H9 (cell line): ENCODE measurements around the gene TPP2. TPM values are rescaled to one million over a fixed set of nuclear protein-coding genes. Genes with fewer than 3 reads are reported as not detected.

Experiments used
- DNase-seq: peaks from one replicate; pipeline ENCODE4 v3.0.0-alpha.2; 2017
- H2AFZ ChIP-seq: one replicate; pipeline ENCODE4 v1.6.1; 2013; ENCODE audit warnings: mild to moderate bottlenecking, low read length, control low read depth, moderate library complexity
- H2AK5ac ChIP-seq: 2 replicates; pipeline ENCODE4 v1.6.1; 2013; ENCODE audit warnings: low read length, control low read depth, mixed read lengths; ENCODE audit not compliant: insufficient read length
- H2BK120ac ChIP-seq: one replicate; pipeline ENCODE4 v1.6.1; 2013; ENCODE audit warnings: low read depth, mild to moderate bottlenecking, low read length, control low read depth, inconsistent platforms; ENCODE audit not compliant: poor library complexity, severe bottlenecking
- H2BK12ac ChIP-seq: 2 replicates; pipeline ENCODE4 v1.6.1; 2013; ENCODE audit warnings: low read length, control low read depth, mixed read lengths, low read depth; ENCODE audit not compliant: insufficient read length
- H2BK15ac ChIP-seq: 2 replicates; pipeline ENCODE4 v1.6.1; 2013; ENCODE audit warnings: low read depth, low read length, control low read depth
- H2BK20ac ChIP-seq: one replicate; pipeline ENCODE4 v1.6.1; 2013; ENCODE audit warnings: low read depth, mild to moderate bottlenecking, low read length, control low read depth, inconsistent platforms; ENCODE audit not compliant: poor library complexity, severe bottlenecking
- H2BK5ac ChIP-seq: 2 replicates; pipeline ENCODE4 v1.6.1; 2013; ENCODE audit warnings: low read length, control low read depth, mixed read lengths; ENCODE audit not compliant: insufficient read length
- H3K14ac ChIP-seq: 2 replicates; pipeline ENCODE4 v1.6.1; 2013; ENCODE audit warnings: low read length, control low read depth; ENCODE audit not compliant: insufficient read depth
- H3K18ac ChIP-seq: 2 replicates; pipeline ENCODE4 v1.6.1; 2013; ENCODE audit warnings: low read depth, mild to moderate bottlenecking, mixed read lengths, low read length, control low read depth; ENCODE audit not compliant: insufficient read length
- H3K23ac ChIP-seq: 2 replicates; pipeline ENCODE4 v1.6.1; 2013; ENCODE audit warnings: low read length, control low read depth, mixed read lengths, low read depth; ENCODE audit not compliant: insufficient read length
- H3K23me2 ChIP-seq: 2 replicates; pipeline ENCODE4 v1.6.1; 2013; ENCODE audit warnings: low read depth, mild to moderate bottlenecking, mixed read lengths, low read length, control low read depth; ENCODE audit not compliant: insufficient read length, poor library complexity, severe bottlenecking
- H3K27ac ChIP-seq: 2 replicates; pipeline ENCODE4 v1.5.1; 2013; ENCODE audit warnings: low read length, control low read depth, mixed read lengths, low read depth; ENCODE audit not compliant: insufficient read length
- H3K27me3 ChIP-seq: 2 replicates; pipeline ENCODE4 v1.6.1; 2013; ENCODE audit warnings: low read length, control low read depth, inconsistent platforms; ENCODE audit not compliant: insufficient read depth
- H3K4ac ChIP-seq: 2 replicates; pipeline ENCODE4 v1.6.1; 2013; ENCODE audit warnings: low read depth, mild to moderate bottlenecking, control low read depth, inconsistent platforms, low read length, moderate library complexity
- H3K4me1 ChIP-seq: 2 replicates; pipeline ENCODE4 v1.6.1; 2013; ENCODE audit warnings: low read length, control low read depth, inconsistent platforms; ENCODE audit not compliant: insufficient read depth
- H3K4me2 ChIP-seq: 2 replicates; pipeline ENCODE4 v1.6.1; 2013; ENCODE audit warnings: low read length, control low read depth, mixed read lengths; ENCODE audit not compliant: insufficient read length, insufficient read depth
- H3K56ac ChIP-seq: 2 replicates; pipeline ENCODE4 v1.6.1; 2013; ENCODE audit warnings: low read depth, mild to moderate bottlenecking, mixed read lengths, low read length, control low read depth; ENCODE audit not compliant: insufficient read length
- H3K79me1 ChIP-seq: 2 replicates; pipeline ENCODE4 v1.6.1; 2013; ENCODE audit warnings: low read depth, mild to moderate bottlenecking, moderate library complexity, low read length, control low read depth, inconsistent platforms; ENCODE audit not compliant: insufficient read depth, poor library complexity, severe bottlenecking
- H3K79me2 ChIP-seq: 2 replicates; pipeline ENCODE4 v1.6.1; 2013; ENCODE audit warnings: low read length, control low read depth, inconsistent platforms; ENCODE audit not compliant: insufficient read depth
- H3K9ac ChIP-seq: 2 replicates; pipeline ENCODE4 v1.6.1; 2013; ENCODE audit warnings: low read length, control low read depth, mixed read lengths; ENCODE audit not compliant: insufficient read length; ENCODE audit errors: extremely low read depth
- H3K9me3 ChIP-seq: one replicate; pipeline ENCODE4 v1.6.1; 2013; ENCODE audit warnings: low read depth, low read length, inconsistent platforms; ENCODE audit not compliant: control insufficient read depth
- H3T11ph ChIP-seq: one replicate; pipeline ENCODE4 v1.6.1; 2013; ENCODE audit warnings: mild to moderate bottlenecking, low read length, control low read depth, inconsistent platforms
- H4K20me1 ChIP-seq: one replicate; pipeline ENCODE4 v1.6.1; 2013; ENCODE audit not compliant: control insufficient read depth, insufficient read length, insufficient read depth
- H4K5ac ChIP-seq: 2 replicates; pipeline ENCODE4 v1.6.1; 2013; ENCODE audit warnings: low read depth, mild to moderate bottlenecking, mixed read lengths, low read length, control low read depth; ENCODE audit not compliant: insufficient read length
- H4K8ac ChIP-seq: replicated peaks from 2 replicates; pipeline ENCODE4 v1.6.1; 2013; ENCODE audit warnings: low read length, control low read depth, mixed read lengths, low read depth; ENCODE audit not compliant: insufficient read length
- H4K91ac ChIP-seq: 2 replicates; pipeline ENCODE4 v1.6.1; 2013; ENCODE audit warnings: low read depth, mild to moderate bottlenecking, moderate library complexity, mixed read lengths, low read length, control low read depth; ENCODE audit not compliant: insufficient read length
- H3K27ac Mint-ChIP-seq, 3 experiments: 2 replicates in 2 of 3; 3 replicates in 1 of 3; pipeline ENCODE4 v1.8.0; 2020 to 2021; ENCODE audit warnings: mixed read lengths in 3 of 3, mild to moderate bottlenecking in 1 of 3, moderate library complexity in 1 of 3
- H3K27me3 Mint-ChIP-seq: 2 replicates; pipeline ENCODE4 v1.8.0; 2021; ENCODE audit warnings: low read depth, mild to moderate bottlenecking, moderate library complexity, mixed read lengths
- H3K36me3 Mint-ChIP-seq, 3 experiments: 2 replicates in 2 of 3; 3 replicates in 1 of 3; pipeline ENCODE4 v1.8.0; 2020 to 2021; ENCODE audit warnings: low read depth in 3 of 3, mixed read lengths in 3 of 3; ENCODE audit not compliant: insufficient read depth in 1 of 3
- H3K4me1 Mint-ChIP-seq, 2 experiments: 2 replicates each; pipeline ENCODE4 v1.8.0; 2020; ENCODE audit warnings: mixed read lengths in 2 of 2
- H3K4me3 Mint-ChIP-seq, 2 experiments: 2 replicates in 1 of 2; 3 replicates in 1 of 2; pipeline ENCODE4 v1.8.0; 2020 to 2021; ENCODE audit warnings: mild to moderate bottlenecking in 2 of 2, mixed read lengths in 2 of 2, moderate library complexity in 1 of 2
- H3K9me3 Mint-ChIP-seq, 2 experiments: 2 replicates in 1 of 2; 3 replicates in 1 of 2; pipeline ENCODE4 v1.8.0; 2020; ENCODE audit warnings: mild to moderate bottlenecking in 2 of 2, mixed read lengths in 2 of 2, moderate library complexity in 1 of 2
- WGBS: extraction: QIAGEN DNeasy Blood & Tissue Kit; methylation state at CpG from one replicate; pipeline ENCODE4 v1.1.7; 2013; ENCODE audit warnings: missing lambda C conversion rate, low lambda C conversion rate, mixed read lengths; ENCODE audit not compliant: insufficient read length; ENCODE audit errors: extremely low coverage; 5-methylcytosine and 5-hydroxymethylcytosine counted together
- total RNA-seq: library from RNA; stranded (reverse); gene quantifications from 2 replicates; pipeline ENCODE4 v1.2.1, GENCODE V29; 2021
- TF ChIP-seq, protein P1 (sequence below): fragments of 200-600 bp; sonication (generic); conservative IDR thresholded peaks from 3 replicates; pipeline ENCODE4 v1.8.0; 2021; ENCODE audit warnings: antibody characterized with exemption, mild to moderate bottlenecking

Gene TPP2
- total RNA-seq, 1 experiment from 2014 or later, result 63.5 TPM

DNA sequence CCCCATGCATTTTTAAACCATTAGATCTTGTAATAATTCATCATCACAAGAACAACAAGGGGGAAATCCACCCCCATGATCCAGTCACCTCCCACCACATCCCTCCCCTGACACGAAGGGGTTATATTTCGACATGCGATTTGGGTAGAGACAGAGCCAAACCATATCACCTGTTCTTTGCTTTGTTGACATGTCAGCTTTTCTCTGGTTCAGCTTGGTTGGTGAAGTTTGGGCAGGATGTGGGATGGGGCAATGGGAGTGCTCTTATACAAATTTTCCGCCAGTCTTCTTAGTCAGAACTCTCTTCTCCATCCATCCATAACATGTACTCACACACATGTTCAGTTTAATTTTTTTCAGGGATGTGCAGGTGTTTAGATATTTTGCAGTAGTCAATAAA, 12.9 kb downstream of the TPP2 start:
- H3K27ac ChIP-seq, result no peak overlapping the region
- H3K23me2 ChIP-seq, result no peaks in the 10 kb centered on the region
- peaks cover 2% of the 10 kb centered on the region for H4K20me1 ChIP-seq

More for the DNA sequence above, 12.9 kb downstream of the TPP2 start:
- Histone ChIP-seq H2BK12ac (no peak overlapping the region), H3K9me3 (no peaks in the 10 kb centered on the region), H3K4me2 (no peak overlapping the region), H2BK5ac (no peak overlapping the region), H3K79me2 (peaks cover 6% of the 10 kb centered on the region), H3K23ac (no peak overlapping the region), H2BK120ac (no peak overlapping the region), H2AFZ (no peak overlapping the region), H2AK5ac (no peak overlapping the region), H4K5ac (no peak overlapping the region), H4K8ac (no peak overlapping the region), H3K27me3 (no peaks in the 10 kb centered on the region), H3K14ac (no peak overlapping the region), H2BK15ac (no peak overlapping the region), H3K4me1 (no peaks in the 10 kb centered on the region), H3K4ac (no peak overlapping the region), H3K18ac (no peak overlapping the region), H4K91ac (no peak overlapping the region), H3K79me1 (peaks cover 7% of the 10 kb centered on the region), H2BK20ac (no peak overlapping the region), H3K9ac (no peak overlapping the region), H3K56ac (no peak overlapping the region), H3T11ph (no peak overlapping the region)
- no CpG with 5 or more reads among the region's 4 CpGs for WGBS
- Mint-ChIP-seq H3K4me3 (no peak overlapping the region), H3K4me1 (no peaks in the 10 kb centered on the region), H3K36me3 (peaks cover 37 to 67% (median 53%) of the 10 kb centered on the region in 3 experiments; a peak in 6 of 7 replicates), H3K27me3 (no peaks in the 10 kb centered on the region), H3K9me3 (no peaks in the 10 kb centered on the region), H3K27ac (no peak overlapping the region)
- no peak for DNase-seq
- TF ChIP-seq, protein P1, sequence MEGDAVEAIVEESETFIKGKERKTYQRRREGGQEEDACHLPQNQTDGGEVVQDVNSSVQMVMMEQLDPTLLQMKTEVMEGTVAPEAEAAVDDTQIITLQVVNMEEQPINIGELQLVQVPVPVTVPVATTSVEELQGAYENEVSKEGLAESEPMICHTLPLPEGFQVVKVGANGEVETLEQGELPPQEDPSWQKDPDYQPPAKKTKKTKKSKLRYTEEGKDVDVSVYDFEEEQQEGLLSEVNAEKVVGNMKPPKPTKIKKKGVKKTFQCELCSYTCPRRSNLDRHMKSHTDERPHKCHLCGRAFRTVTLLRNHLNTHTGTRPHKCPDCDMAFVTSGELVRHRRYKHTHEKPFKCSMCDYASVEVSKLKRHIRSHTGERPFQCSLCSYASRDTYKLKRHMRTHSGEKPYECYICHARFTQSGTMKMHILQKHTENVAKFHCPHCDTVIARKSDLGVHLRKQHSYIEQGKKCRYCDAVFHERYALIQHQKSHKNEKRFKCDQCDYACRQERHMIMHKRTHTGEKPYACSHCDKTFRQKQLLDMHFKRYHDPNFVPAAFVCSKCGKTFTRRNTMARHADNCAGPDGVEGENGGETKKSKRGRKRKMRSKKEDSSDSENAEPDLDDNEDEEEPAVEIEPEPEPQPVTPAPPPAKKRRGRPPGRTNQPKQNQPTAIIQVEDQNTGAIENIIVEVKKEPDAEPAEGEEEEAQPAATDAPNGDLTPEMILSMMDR, result no peak
